Thymus (tissue), 11 donors: ENCODE measurements around the gene IRAG1. TPM values are rescaled to one million over a fixed set of nuclear protein-coding genes. Genes with fewer than 3 reads are reported as not detected.

Experiments used
- DNase-seq, 9 donors: peaks; one replicate each; pipeline ENCODE4 v3.0.0-alpha.2; 2013; ENCODE audit warnings: low spot score in 9 of 9, low read depth in 6 of 9, missing footprints in 1 of 9
- H3K27ac ChIP-seq, 2 donors: one replicate each; pipeline ENCODE4 v1.5.1; 2013; ENCODE audit warnings: control low read depth in 1 of 2, low read depth in 1 of 2, low read length in 1 of 2, mild to moderate bottlenecking in 1 of 2, moderate library complexity in 1 of 2
- H3K27me3 ChIP-seq, 2 donors: one replicate each; pipeline ENCODE4 v1.5.1; 2013; ENCODE audit warnings: low read length in 1 of 2; ENCODE audit not compliant: control insufficient read depth in 2 of 2, insufficient read depth in 1 of 2
- H3K36me3 ChIP-seq, 2 donors: one replicate each; pipeline ENCODE4 v1.5.1; 2013; ENCODE audit warnings: low read length in 1 of 2, mild to moderate bottlenecking in 1 of 2, moderate library complexity in 1 of 2; ENCODE audit not compliant: control insufficient read depth in 2 of 2, insufficient read depth in 2 of 2
- H3K4me1 ChIP-seq, 2 donors: one replicate each; pipeline ENCODE4 v1.5.1; 2013; ENCODE audit warnings: low read length in 2 of 2; ENCODE audit not compliant: control insufficient read depth in 2 of 2, insufficient read depth in 2 of 2
- H3K4me3 ChIP-seq, 2 donors: one replicate each; pipeline ENCODE4 v1.5.1; 2013; ENCODE audit warnings: low read length in 2 of 2, control low read depth in 1 of 2, mild to moderate bottlenecking in 1 of 2
- H3K9me3 ChIP-seq, 2 donors: one replicate each; pipeline ENCODE4 v1.5.1; 2013; ENCODE audit warnings: low read length in 1 of 2, mild to moderate bottlenecking in 1 of 2; ENCODE audit not compliant: control insufficient read depth in 2 of 2, insufficient read depth in 1 of 2
- WGBS: extraction: QIAGEN DNeasy Blood & Tissue Kit; methylation state at CpG from one replicate; pipeline ENCODE4 v1.1.7; 2013; 5-methylcytosine and 5-hydroxymethylcytosine counted together
- polyA plus RNA-seq: library from polyadenylated mRNA; stranded (reverse); fragments of 200-250 nt; gene quantifications from one replicate; pipeline ENCODE4 v1.2.3, GENCODE V29; 2013
- total RNA-seq: library from RNA; stranded (reverse); fragments of 120-200 nt; gene quantifications from one replicate; pipeline ENCODE4 v1.2.4, GENCODE V29; 2013
- donor health status: healthy.

The IRAG1 gene
- total and polyA plus RNA-seq, 2 donors: 1.7 to 3.1 TPM

DNA sequence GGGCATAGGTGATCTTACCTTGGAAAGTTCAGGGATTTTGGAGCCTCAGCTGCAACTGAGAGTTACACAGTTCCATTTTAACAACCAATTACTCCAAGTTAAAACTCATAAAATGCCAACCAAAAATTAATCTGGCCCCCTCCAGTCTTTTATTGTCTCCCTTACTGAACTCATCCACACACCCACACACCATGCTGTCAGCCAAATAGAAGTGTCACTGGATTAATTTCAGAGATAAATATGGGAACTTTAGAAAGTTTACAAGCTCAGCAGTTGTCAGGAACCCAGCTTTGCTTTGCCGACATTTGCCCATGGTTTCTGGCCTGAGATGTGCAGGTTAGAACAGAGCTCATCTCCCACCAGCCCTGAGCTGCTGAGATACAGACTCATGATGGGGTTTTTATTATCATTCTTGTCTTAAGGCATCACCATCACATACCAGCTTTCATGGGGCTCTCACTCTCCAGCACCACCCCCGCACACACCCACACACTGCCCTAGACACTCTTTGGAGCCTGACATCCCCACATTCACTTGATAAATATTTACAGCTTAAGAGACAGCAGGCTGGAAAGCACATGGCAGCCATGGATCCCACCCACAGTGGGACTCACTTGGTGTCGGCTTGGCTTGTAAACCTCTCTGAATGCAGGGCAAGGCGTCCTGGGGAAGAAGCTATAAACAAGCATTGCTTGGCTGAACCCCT is 33.7 kb upstream of the IRAG1 start:
- 98% methylated on average over 4 of the region's 4 CpGs for WGBS
- no peak for DNase-seq
- no peak overlapping the region for H3K4me3 ChIP-seq
- H3K27ac ChIP-seq: no peak overlapping the region
- H3K27me3 ChIP-seq: peaks cover 2 to 3% of the 10 kb centered on the region in 2 donors
- H3K9me3 ChIP-seq: peaks cover 0 to 6% of the 10 kb centered on the region in 2 donors
- no peaks in the 10 kb centered on the region for H3K36me3 ChIP-seq
- peaks cover 6 to 23% of the 10 kb centered on the region in 2 donors for H3K4me1 ChIP-seq

- Histone ChIP-seq H3K4me3 (no peak overlapping the region), H3K27ac (no peak overlapping the region)
Observed at GRCh38 chr11:10725907-10726253, 32.3 kb upstream of the IRAG1 start.

GRCh38 chr11:10725114-10725906 is 31.8 kb upstream of the IRAG1 start:
- no peak overlapping the region for H3K27ac ChIP-seq
- peak in 3 of 9 donors; percentile 19 to 68 (median 32) for DNase-seq
- 42% methylated on average over 9 of the region's 9 CpGs for WGBS

More at GRCh38 chr11:10725907-10726253, 32.3 kb upstream of the IRAG1 start:
- H3K9me3 ChIP-seq: no peaks in the 10 kb centered on the region
- DNase-seq: no peak
- H3K36me3 ChIP-seq: no peaks in the 10 kb centered on the region
- peaks cover 6 to 28% of the 10 kb centered on the region in 2 donors for H3K4me1 ChIP-seq
- H3K27me3 ChIP-seq: peaks cover 2 to 3% of the 10 kb centered on the region in 2 donors

GRCh38 chr11:10722307-10722706 is 28.8 kb upstream of the IRAG1 start:
- no peaks in the 10 kb centered on the region for H3K36me3 ChIP-seq
- H3K9me3 ChIP-seq: no peaks in the 10 kb centered on the region
- peaks cover 1 to 2% of the 10 kb centered on the region in 2 donors for H3K27me3 ChIP-seq
- DNase-seq: peak in 1 of 9 donors; percentile 39
- no peak overlapping the region for H3K4me3 ChIP-seq
- H3K27ac ChIP-seq: no peak overlapping the region
- H3K4me1 ChIP-seq: peaks cover 6 to 25% of the 10 kb centered on the region in 2 donors
- 12% methylated on average over 4 of the region's 4 CpGs for WGBS

More at GRCh38 chr11:10725114-10725906, 31.8 kb upstream of the IRAG1 start:
- H3K4me1 ChIP-seq: peaks cover 6 to 28% of the 10 kb centered on the region in 2 donors
- H3K36me3 ChIP-seq: no peaks in the 10 kb centered on the region
- peaks cover 2 to 3% of the 10 kb centered on the region in 2 donors for H3K27me3 ChIP-seq
- no peak overlapping the region for H3K4me3 ChIP-seq
- no peaks in the 10 kb centered on the region for H3K9me3 ChIP-seq

DNA sequence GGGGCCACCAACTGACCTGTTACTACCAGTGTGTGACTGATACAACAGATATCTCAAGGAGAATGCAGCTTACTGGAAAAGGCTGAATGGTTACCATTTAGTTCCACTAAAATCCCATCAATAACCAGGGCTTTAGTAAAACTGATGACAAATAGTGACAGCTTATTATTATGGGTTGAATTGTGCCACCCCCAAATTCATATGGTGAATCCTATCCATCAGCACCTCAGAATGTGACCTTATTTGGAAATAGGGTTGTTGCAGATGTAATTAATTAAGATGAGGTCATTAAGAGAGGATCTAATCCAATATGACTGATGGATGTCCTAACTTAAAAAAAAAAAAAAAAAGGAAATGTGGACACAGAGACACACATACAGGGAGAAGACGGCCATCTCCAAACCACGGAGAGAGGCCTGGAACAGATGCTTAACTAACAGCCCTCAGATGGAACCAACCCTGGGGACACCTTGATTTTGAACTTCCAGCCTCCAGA is 27.4 kb upstream of the IRAG1 start:
- H3K27ac ChIP-seq: no peak overlapping the region
- no peak for DNase-seq
- 100% methylated on average over 2 of the region's 2 CpGs for WGBS
- no peak overlapping the region for H3K4me3 ChIP-seq
- H3K9me3 ChIP-seq: no peaks in the 10 kb centered on the region
- peaks cover 6 to 18% of the 10 kb centered on the region in 2 donors for H3K4me1 ChIP-seq
- peaks cover 0 to 2% of the 10 kb centered on the region in 2 donors for H3K27me3 ChIP-seq
- H3K36me3 ChIP-seq: no peaks in the 10 kb centered on the region

DNA sequence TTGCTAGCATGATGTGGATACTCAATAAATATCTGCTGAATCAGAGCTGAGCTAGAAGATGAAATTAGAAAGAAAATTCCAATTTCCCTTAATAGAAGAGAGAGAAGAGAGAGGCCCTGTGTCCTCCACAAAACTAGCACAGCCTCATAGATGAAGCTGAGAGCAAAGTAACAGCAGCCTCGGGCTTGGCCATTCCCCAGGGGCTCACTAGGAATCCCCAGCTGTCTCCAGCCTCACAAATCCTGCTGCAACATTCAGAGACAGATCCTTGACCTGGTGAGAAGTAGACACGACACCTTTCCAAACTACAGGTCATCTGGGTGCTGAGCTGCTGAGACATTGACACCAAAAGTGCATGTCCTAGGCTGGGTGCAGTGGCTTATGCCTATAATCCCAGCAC is 26.1 kb upstream of the IRAG1 start:
- Histone ChIP-seq H3K36me3 (no peaks in the 10 kb centered on the region), H3K4me1 (peaks cover 0 to 8% of the 10 kb centered on the region in 2 donors), H3K27ac (no peak overlapping the region), H3K4me3 (no peak overlapping the region), H3K27me3 (peaks cover 0 to 2% of the 10 kb centered on the region in 2 donors), H3K9me3 (no peaks in the 10 kb centered on the region)
- 94% methylated on average over 2 of the region's 2 CpGs for WGBS
- DNase-seq: no peak

- DNase-seq: no peak
- 94% methylated on average over 9 of the region's 9 CpGs for WGBS
Observed at GRCh38 chr11:10716543-10717259, 23.1 kb upstream of the IRAG1 start.

DNA sequence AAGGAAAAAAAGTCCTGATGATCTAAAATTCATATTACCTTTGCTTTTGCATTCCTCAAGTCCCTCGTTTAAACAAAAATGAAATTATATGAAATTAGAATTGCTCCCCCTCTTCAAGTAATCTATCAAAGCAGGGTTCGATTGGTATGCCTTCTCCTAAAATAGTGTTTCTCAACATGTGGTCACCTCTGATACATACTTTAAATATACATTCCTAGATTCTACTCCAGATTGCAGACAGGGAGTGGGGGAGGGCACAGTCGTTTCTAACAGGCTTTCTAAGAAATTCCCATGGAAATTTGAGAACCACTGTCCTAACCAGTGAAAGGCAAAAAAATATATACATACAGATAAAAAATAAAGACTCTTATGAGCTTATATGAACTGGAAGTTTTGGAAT is 22.6 kb upstream of the IRAG1 start:
- DNase-seq: no peak
- no peaks in the 10 kb centered on the region for H3K4me1 ChIP-seq
- no peaks in the 10 kb centered on the region for H3K27me3 ChIP-seq
- 92% methylated on average over 3 of the region's 3 CpGs for WGBS
- H3K4me3 ChIP-seq: no peak overlapping the region
- no peak overlapping the region for H3K27ac ChIP-seq
- H3K9me3 ChIP-seq: no peaks in the 10 kb centered on the region
- no peaks in the 10 kb centered on the region for H3K36me3 ChIP-seq

More at GRCh38 chr11:10716543-10717259, 23.1 kb upstream of the IRAG1 start:
- Histone ChIP-seq H3K36me3 (no peaks in the 10 kb centered on the region), H3K27ac (no peak overlapping the region), H3K4me1 (no peaks in the 10 kb centered on the region), H3K4me3 (no peak overlapping the region), H3K27me3 (no peaks in the 10 kb centered on the region), H3K9me3 (no peaks in the 10 kb centered on the region)
